Fibroblast of pulmonary artery (primary cell): ENCODE results near the gene LCP1.

Experiments
- DNase-seq: peaks from one replicate; pipeline ENCODE4 v3.0.0-alpha.2; 2010; ENCODE audit warnings: low read depth
- H3K4me3 ChIP-seq: replicated peaks from 2 replicates; pipeline ENCODE4 v1.5.1; 2011; ENCODE audit warnings: low read depth, mild to moderate bottlenecking, control low read depth, low read length, moderate library complexity
- CTCF ChIP-seq: IDR thresholded peaks from 2 replicates; pipeline ENCODE4 v1.5.1; 2011; ENCODE audit warnings: mild to moderate bottlenecking, control low read depth, low read length, inconsistent platforms; ENCODE audit errors: missing control alignments

LCP1 gene

DNA sequence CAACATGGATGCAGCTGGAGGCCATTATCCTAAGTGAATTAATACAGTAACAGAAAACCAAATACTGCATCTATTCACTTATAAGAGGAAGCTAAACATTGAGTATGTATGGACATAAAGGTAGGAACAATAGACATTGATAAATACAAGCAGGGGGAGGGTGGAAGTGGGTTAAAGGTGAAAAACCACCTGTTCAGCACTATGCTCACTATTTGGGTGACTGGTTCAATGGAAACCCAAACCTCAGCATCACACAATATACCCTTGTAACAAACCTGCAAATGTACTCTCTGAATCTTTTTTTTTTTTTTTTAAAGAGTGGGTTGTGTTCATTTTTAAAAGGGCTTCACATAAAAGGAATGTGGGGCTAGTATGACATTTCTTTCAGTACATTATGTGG is 50.3 kb downstream of the LCP1 start:
- DNase-seq = no peak
- H3K4me3 ChIP-seq = no peak overlapping the region
- TF ChIP-seq CTCF = no peak

DNA sequence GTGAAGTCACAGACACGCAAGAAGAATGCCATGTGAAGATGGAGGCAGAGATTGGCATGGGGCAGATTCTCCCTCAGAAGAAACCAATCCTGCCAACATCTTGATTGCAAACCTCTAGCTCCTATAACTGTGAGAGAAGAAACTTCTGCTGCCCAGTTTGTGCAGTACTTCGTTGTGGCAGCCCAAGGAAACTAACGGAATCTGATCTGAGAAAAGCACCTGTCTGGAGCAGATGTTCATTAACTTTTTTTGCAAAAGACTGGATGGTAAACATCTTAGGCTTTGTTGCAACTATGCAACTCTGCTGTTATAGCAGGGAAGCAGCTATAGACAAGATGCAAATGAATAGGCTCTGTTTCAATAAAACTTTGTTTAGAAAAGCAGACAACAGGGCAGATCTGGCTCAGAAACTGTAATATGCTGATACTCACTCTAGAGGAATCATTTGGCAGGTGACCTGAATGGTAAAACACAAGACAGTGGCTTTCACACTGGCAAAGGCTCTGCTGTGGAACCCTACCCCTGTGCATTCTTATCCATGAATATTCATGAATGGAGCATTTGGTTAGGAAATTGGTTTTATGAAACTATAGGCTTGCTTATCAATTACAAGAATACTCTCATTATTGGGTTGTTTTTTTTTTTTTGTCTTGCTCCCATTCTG is 51.9 kb downstream of the LCP1 start:
- no peak overlapping the region for H3K4me3 ChIP-seq
- TF ChIP-seq CTCF = no peak
- DNase-seq = no peak

- TF ChIP-seq CTCF = no peak
- DNase-seq = no peak
- H3K4me3 ChIP-seq = no peak overlapping the region
Observed at GRCh38 chr13:46129124-46129523, 52.9 kb downstream of the LCP1 start.

GRCh38 chr13:46127358-46128023 is 54.5 kb downstream of the LCP1 start:
- no peak for TF ChIP-seq CTCF
- H3K4me3 ChIP-seq = no peak overlapping the region
- DNase-seq = no peak

DNA sequence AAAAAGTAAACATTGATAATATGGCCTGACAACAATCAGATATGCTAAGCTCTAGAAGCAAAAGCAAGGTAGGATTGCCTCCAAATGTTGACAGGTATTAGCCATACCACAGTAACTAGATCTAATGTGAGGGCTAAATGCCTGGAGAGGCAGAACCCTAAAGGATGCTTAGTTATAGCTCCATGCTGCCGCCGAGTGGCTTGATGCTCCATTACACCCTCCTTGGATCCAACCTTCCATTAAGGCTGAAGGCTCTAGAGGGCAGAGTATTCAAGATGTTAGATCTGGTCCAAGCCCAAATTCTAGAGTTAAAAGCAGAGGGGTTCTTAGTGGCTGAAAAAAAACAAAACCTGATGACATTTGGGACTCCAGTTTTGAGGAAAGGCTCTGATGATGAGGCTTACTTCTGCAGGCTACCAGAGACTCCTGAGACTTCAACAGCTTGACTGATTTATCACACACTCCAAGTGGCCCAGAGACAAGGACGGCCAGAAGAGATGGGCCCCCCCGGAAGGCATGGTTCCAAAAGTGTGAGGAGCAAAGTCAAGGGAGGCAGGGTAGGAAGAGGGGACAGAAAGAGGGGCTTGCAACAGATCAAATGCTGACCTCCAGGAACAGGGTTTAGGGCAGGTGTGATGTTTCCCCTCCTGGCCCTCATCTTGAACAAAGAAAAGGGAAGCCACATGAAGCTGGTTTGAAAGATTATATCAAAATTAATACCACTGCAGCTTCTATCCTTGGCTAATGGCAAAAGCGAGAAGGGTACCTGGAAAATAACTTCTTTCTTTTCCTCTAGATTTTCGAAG is 55.2 kb downstream of the LCP1 start:
- DNase-seq = peak; percentile 84
- H3K4me3 ChIP-seq = no peak overlapping the region
- TF ChIP-seq CTCF = peak; percentile 99

GRCh38 chr13:46126056-46126455 is 55.9 kb downstream of the LCP1 start:
- TF ChIP-seq CTCF = no peak
- no peak for DNase-seq
- H3K4me3 ChIP-seq = no peak overlapping the region
